ENCODE measurements around the gene ARMH2. TPM values are rescaled to one million over a fixed set of nuclear protein-coding genes. Genes with fewer than 3 reads are reported as not detected.

ARMH2 gene
- total RNA-seq, 3 donors from 2014 or later: not detected

Other genes starting within 250 kb of the ARMH2 start
- gene KIAA0319, start 152.7 kb downstream of the ARMH2 start, total RNA-seq: under 1 TPM in 2 of 3 donors, not detected in 1; 0.05 to 0.08 TPM
- 10 to 100 TPM; 42.4 to 48.0 (median 45.5) TPM for gene TDP2, start 132.0 kb downstream of the ARMH2 start, total RNA-seq
- gene ACOT13, start 131.8 kb downstream of the ARMH2 start, total RNA-seq: 10 to 100 TPM; 19.6 to 28.5 (median 22.1) TPM
- gene C6orf62, start 79.8 kb downstream of the ARMH2 start, total RNA-seq: 10 to 100 TPM; 67.0 to 83.8 (median 78.4) TPM
- gene GMNN, start 24.0 kb downstream of the ARMH2 start, total RNA-seq: 10 to 100 TPM; 61.5 to 78.1 (median 64.5) TPM
- 10 to 100 TPM; 14.7 to 17.4 (median 16.8) TPM for gene RIPOR2, start 137.0 kb upstream of the ARMH2 start, total RNA-seq

Measured in activated T-cell treated with anti-CD3 and anti-CD28 coated beads, Interleukin-2, amount 50 U/mL, for 4 hours (primary cell).